GM12873 (cell line): ENCODE data around the gene SLC25A48.

Experiments
- CTCF ChIP-seq: IDR thresholded peaks from 2 replicates; pipeline ENCODE4 v1.5.1; 2012; ENCODE audit warnings: low read depth, mild to moderate bottlenecking, moderate library complexity, low read length, control low read depth; ENCODE audit not compliant: insufficient read depth; ENCODE audit errors: missing control alignments

Gene SLC25A48

GRCh38 chr5:135840959-135841358 lies 6.5 kb downstream of the SLC25A48 start:
- TF ChIP-seq CTCF: no peak

GRCh38 chr5:135842737-135843136 lies 8.3 kb downstream of the SLC25A48 start:
- TF ChIP-seq CTCF: no peak

GRCh38 chr5:135843571-135844337 lies 9.3 kb downstream of the SLC25A48 start:
- TF ChIP-seq CTCF: no peak

- no peak for TF ChIP-seq CTCF
These were observed 11.8 kb downstream of the SLC25A48 start for GRCh38 chr5:135846311-135846710.

- TF ChIP-seq CTCF: no peak
These were observed 13.5 kb downstream of the SLC25A48 start for GRCh38 chr5:135847976-135848375.

- TF ChIP-seq CTCF: no peak
These were observed 15.8 kb downstream of the SLC25A48 start for GRCh38 chr5:135850231-135850630.

GRCh38 chr5:135850671-135851070 lies 16.2 kb downstream of the SLC25A48 start:
- TF ChIP-seq CTCF: no peak
